IPS-18c (cell line): ENCODE data around the gene NALCN.

ENCODE experiments used
- H3K4me3 ChIP-seq: 2 replicates; pipeline ENCODE4 v1.7.0; 2013; ENCODE audit warnings: low read depth, mild to moderate bottlenecking, low read length, moderate library complexity; ENCODE audit not compliant: insufficient read depth
- H3K9me3 ChIP-seq: one replicate; pipeline ENCODE4 v1.6.1; 2013; ENCODE audit warnings: mild to moderate bottlenecking, low read length, moderate library complexity; ENCODE audit not compliant: control insufficient read depth, insufficient read depth

Gene NALCN

DNA sequence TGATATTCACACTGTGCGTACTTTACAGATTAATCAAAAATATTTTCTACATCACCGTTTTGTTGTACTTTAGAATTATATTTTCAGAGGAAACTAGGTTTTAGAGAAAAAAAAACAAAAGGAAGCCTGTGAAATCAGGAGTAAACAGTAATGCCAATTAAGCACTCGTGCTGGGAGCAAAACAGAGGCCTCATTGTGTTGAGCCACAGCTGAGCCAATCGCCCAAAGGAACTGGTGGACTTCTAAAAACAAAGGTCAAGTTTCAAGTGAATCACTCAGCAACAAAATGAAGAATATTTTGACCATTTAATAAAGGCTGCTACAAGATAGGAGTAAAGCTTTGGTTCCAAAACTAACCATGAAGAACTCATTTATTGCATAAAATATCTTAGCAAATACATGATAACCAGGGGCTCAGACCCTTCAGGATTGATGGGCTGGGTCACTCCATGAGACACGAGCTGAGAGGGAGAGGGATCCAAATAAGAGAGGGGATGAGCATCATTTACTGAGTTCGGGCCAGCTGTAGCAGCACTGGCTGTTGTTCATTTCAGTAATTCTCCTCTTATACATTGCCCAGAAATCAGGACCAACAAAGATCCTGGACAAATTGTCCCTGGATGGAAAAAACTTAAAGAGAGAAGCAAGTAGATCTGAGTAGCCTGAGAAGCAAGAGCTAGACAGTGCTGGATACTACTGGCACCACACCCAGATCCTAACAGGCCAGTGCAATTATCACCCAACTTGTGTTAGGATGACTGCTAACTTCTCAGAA is 8.3 kb upstream of the NALCN start:
- Histone ChIP-seq H3K4me3 (no peak overlapping the region), H3K9me3 (no peaks in the 10 kb centered on the region)

DNA sequence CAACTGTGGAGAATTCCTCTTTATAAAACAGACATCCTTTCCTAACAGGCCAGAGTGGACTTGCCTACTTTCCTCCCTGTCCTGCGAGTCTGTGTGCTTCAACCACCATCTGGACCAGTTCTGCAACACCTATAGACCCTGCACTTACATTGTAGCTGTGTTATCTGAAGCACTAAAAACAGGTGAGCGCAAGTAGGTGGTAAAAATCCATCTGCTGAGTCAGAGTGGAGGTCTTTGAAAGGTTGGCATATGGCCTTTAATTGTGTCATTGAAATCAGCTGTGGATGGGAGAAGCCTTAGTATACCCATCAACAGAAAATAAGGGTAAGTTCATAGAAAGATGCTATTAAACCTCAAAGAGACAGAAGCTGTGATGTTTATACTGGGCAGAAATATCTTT is 7.6 kb upstream of the NALCN start:
- no peak overlapping the region for H3K4me3 ChIP-seq
- H3K9me3 ChIP-seq, result no peaks in the 10 kb centered on the region

DNA sequence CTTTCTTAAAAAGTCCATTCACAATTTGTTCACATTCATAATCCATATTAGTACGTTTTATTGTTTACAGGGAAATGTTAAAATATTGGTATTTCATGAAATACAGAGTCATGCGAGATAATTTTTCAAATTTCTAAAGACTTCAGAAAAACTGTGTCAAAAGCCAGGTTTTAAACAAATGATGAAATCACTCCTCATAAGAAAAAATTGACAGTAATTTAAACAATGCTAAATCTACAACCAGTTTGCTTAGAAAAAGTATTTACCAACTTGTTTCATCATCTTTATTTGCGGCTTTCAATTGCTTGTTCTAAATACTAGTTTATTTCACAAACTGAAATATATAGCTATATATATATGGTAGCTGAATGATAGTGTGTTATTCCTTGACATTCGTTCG is 1.2 kb upstream of the NALCN start:
- H3K4me3 ChIP-seq, result no peak overlapping the region
- H3K9me3 ChIP-seq, result no peaks in the 10 kb centered on the region

DNA sequence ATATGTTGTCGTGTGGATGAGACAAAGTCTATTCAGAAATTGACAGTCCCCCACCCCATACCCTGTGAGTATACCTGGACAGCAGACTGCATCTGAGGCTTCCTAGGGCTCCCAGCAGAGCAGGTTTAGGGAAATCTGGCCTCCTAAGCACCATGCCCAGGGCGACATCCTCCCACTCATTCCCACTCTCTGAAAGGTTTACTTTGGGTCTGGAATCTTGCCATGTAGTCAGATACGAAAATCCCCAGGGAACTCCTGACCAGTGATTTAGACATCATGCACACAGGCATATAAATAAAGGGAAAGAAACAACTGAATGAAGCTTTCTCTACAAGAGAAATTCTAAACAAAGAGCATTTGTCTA is 717 bp upstream of the NALCN start:
- H3K4me3 ChIP-seq, result peak overlapping the region; percentile 64; the same call in 1 of the 2 replicates

DNA sequence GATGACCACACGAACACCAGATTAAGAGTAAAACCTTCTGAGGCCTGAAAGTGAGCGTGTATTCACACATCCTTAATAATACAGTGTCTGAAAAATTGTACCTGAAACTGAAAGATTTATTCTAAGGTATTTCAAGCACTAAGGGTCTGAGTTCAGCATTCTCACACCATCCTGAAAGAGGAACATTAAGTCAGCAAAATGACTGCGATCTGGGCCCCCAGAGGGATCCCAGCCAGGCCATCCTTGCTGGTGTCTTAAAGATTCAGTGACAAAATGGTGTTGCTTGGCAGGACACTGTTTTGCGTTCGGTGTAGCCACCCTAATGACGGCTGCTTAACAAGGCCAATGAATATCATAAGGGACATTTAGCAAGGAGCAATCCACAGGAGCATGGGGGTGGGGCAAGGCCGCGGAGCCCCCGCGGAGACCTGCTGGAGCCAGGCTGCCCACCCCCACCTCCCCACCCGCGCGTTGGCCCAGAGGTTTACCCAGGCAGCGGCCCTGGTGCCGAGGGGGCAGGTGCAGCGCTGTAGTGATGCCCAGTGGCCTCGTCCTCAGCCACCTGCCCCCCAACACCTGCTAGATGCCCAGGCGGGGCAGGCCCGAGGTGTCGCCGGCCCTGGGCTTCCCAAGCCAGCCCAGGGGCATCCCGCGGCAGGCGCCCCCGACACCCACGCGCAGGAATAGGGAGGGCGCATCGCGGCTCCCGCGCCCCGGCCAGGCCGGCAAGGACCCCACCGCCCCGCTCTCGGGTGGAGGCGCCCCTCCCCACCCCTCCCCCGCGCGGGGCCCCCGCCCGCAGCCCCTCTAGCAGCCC is 742 bp downstream of the NALCN start:
- H3K9me3 ChIP-seq, result no peaks in the 10 kb centered on the region
- H3K4me3 ChIP-seq, result no peak overlapping the region; the same call in 1 of the 2 replicates

More for the DNA sequence above, 717 bp upstream of the NALCN start:
- no peaks in the 10 kb centered on the region for H3K9me3 ChIP-seq

DNA sequence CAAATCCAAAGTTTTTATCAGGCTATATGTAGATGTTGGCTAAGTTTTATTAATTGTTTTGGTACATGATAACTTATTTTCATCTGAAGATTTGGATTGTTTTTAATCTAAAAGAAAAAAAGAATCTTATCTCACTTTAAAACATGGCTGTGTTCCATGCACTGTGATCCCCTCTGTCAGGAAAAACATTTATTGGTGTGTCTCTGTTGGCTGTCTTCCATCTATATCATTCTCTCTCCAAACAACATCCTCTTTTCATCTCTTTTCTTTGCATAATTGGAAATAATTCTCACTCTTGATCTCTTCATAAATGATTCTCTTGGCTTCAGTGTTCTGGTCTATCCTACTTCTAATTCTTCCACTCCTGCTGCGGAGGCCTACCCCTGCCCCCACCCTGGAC is 4.2 kb downstream of the NALCN start:
- Histone ChIP-seq H3K9me3 (no peaks in the 10 kb centered on the region), H3K4me3 (no peak overlapping the region)

DNA sequence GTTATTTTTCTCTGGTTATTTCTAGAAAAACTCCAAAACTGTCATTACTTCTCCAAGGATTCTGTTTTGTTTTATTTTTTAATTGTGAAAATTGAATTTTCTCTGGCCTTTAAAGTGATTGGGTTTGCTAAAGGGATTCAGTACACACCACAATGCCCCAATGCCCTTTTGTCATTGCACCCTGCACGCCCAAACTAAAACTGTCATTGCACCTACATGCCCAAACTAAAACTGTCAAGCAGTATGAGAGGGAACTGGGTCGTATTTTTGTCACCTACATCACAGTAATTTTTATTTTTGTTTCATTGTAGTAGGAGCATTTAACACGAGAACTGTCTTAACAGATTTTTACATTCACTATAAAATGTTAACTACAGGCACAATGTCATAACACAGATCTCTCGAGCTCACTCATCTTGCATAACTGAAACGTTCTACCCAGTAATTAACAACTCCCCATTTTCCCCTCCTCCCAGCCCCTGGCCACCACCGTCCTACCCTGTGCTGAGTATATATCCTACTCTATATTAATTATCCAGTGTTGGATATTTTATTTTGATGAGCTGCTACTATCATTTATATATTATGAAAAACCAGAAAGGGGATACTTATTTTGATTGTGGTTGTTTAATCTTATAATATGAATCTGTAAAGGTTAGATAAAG is 7.2 kb downstream of the NALCN start:
- Histone ChIP-seq H3K9me3 (no peaks in the 10 kb centered on the region), H3K4me3 (no peak overlapping the region)

DNA sequence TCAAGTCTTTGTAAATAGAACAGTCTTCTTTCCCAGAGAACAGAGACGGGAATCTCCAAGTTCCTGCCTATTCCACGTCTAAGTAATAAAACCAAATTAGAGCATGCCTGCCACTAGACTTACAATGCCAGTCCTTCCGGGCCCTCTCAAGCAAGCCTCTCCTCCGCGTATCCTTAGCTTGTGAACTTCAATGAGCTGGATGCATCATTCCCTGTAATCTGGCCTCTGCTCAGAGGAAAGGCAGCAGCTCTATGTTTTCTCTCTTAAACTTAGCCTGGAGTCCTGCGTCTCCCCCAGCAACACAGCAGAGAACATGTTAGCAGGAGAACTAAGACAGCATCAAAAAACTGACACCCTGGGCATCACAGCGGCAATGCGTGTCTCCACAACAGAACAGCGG is 8.2 kb downstream of the NALCN start:
- H3K4me3 ChIP-seq, result no peak overlapping the region
- no peaks in the 10 kb centered on the region for H3K9me3 ChIP-seq

DNA sequence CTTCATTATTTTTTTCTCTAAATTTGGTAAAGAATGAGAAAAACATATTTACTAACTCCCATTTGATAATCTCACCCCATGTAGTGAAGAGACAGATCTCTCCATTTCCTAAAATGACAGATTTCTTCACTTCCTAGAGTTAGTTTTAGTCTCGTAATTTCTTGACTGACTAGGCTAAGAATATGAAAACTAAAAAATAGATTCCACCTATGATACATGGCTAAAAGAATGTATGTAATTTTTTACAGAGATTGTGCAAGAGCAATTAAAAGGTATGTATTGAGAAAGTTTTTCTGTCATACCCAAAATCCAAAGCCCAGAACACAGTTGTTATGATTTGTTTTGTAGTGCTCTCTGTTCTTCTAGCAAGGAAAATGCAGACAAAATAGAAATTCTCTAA is 9.5 kb downstream of the NALCN start:
- Histone ChIP-seq H3K9me3 (no peaks in the 10 kb centered on the region), H3K4me3 (no peak overlapping the region)

DNA sequence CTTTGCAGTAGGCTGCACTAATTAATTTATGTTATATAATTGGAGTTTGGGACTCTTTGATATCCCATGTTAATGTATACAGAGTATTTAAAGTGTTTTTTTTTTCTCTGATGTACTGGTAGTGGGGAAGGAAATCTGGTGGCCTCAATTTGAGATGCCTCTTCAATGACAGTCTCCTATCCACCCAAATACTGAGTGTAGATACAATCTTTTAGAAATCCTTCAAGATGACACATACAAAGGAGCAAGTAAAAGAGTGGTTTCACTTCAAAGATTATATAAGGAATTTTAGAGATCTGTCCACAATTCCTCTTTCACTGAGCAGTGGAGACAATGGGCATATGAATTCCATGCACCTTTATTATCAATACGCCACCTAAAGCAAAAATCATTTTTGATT is 15.1 kb downstream of the NALCN start:
- Histone ChIP-seq H3K4me3 (no peak overlapping the region), H3K9me3 (no peaks in the 10 kb centered on the region)

DNA sequence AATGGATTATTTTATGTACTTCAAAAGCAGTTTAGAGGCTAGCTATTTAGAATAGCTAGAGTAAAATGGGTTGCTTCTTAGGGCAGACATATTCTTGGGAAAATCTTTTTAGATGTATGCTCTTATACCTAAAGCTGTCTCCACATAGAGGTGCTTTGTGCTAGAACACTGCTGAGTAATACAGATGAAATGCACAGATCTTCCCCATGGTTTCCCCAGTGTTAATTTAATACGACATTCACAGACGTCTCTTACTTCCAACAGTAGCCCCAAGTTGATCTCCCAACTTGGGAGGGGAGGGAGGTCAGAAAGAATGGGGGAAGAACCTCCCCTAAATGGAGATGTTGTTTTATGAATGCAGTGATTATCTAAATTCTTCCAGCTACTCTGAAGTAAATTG is 16.9 kb downstream of the NALCN start:
- Histone ChIP-seq H3K9me3 (no peaks in the 10 kb centered on the region), H3K4me3 (no peak overlapping the region)

DNA sequence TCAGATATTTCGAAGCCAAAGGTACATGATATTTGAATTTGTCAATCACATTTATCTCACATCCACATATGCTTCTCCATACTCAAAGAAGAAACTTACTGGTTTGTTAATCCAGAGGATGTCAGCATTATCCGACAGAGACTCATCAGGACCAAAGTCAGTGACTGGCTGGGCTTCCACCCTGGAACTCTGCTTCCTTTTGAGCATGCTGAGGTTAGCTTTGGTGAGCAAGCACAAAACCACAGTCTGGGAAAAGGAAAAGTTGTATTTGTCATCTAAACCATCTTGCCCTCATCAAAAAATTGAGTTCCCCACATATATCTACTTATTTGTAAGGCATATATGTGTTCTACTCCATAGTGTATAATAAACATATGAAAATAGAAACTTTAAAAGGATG is 17.4 kb downstream of the NALCN start:
- H3K4me3 ChIP-seq, result no peak overlapping the region

DNA sequence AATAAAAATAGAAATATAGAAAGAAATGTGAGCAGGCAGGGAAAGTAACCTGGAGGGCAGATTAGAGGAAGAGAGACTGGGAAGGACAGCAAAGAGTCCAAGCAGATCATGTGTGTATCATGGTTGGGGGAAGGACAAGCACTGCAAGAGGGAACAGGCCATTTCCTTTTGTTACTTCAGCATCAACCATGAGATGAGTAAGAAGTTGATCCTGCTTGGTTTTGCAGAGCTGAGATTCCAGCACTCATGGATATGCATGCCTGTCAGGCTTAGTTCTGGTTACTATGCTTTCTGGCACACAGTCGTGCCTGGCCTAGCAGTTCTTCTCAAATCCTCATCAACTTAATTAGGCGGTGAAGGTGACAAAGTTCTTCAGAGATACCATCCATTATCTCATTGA is 18.1 kb downstream of the NALCN start:
- Histone ChIP-seq H3K4me3 (no peak overlapping the region), H3K9me3 (no peaks in the 10 kb centered on the region)

More for the DNA sequence above, 17.4 kb downstream of the NALCN start:
- no peaks in the 10 kb centered on the region for H3K9me3 ChIP-seq

DNA sequence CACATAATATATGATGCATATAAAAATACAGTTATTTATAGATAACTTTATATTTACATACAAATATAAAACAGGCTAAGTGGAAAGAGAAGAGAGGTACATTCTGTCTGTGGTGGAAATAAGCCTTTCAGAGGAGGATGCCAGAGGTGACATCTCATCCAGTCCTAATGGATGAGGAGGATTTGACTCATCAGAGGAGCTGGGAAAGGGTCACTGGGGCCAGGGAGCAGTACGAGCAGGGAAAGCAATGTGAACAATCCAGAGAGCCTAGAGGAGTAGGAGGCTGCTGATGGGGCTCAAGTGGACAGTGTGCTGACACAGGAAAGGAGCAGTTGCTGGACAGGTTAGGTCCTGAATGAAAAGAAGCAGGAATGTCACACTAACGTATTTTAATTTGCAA is 18.6 kb downstream of the NALCN start:
- no peak overlapping the region for H3K4me3 ChIP-seq
- no peaks in the 10 kb centered on the region for H3K9me3 ChIP-seq

DNA sequence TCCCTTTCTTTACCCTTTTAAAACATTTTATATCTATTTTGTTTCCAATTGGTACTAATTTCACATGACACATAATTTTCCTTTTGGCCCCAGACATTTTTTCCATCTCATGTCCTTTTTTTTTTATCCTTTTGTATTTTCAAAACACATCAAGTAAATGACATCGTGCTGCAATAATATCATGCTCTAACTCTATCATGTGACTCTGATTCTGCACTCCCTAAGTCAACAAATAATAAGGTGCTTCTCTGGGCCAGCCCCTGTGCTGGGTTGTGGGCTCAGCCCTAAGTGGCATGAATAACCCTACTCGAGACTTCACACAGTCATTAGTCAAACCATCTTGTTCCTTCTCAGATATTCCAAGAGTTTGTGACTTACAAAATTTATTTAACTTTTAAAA is 21.7 kb downstream of the NALCN start:
- Histone ChIP-seq H3K4me3 (no peak overlapping the region), H3K9me3 (no peaks in the 10 kb centered on the region)

DNA sequence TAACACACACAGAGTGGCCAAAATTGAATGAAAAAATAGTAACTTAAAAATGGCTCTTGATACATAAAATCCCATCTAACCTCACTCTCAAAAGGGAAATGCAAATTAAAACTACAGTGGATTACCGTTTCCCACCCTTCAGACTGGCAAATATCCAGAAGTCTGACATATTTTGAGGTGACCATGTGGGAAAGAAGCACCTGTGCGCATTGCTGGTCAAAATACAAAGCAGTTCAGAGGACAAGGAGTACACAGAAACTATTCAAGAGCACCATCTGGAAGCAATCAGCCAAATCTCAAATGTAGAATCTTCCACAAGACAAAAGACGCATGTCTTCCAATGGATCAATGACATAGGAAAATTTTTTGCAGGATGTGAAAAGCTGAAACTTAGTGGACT is 23.2 kb downstream of the NALCN start:
- H3K9me3 ChIP-seq, result no peaks in the 10 kb centered on the region
- H3K4me3 ChIP-seq, result no peak overlapping the region

DNA sequence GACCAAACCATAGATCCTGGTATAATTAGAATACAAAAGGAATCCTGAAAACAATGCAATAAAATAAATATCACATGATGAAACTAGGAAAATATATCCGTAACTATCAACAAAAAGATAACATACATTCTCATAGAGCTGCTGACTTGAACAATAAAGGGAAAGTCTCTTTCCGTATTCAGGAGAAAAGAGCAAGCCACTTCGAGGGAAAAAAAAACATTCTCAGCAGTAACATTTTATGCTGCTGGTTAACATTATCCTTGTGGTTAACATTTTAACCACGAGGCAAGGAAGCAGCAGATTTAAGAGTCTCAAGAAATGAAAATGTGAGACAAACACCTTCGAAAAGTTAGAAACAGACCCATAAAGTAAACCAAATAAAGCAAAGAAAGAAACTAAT is 25.8 kb downstream of the NALCN start:
- H3K4me3 ChIP-seq, result no peak overlapping the region
- no peaks in the 10 kb centered on the region for H3K9me3 ChIP-seq

DNA sequence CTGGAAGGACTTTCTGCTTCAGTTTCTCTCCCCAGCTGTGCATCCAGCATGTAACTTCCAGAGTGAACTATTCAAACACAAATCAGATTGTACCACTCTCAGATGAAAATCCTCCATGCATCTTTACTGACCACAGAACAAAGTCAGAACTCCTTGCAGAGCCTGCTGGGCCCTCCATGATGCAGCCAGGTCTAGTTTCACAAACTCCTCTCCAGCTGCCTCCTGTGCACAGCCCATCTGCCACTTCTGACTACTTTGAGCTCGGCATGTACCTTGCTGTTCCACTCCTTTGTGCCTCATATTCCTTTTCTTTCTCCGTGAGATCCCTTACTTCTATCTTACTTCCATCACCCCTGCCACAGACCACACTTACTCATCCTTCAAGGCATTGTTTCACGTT is 31.4 kb downstream of the NALCN start:
- H3K4me3 ChIP-seq, result no peak overlapping the region

More for the DNA sequence above, 31.4 kb downstream of the NALCN start:
- H3K9me3 ChIP-seq, result no peaks in the 10 kb centered on the region
